K562 treated with DMSO at 1 percent for 12 hours (cell line): ENCODE data around the gene NOS2. TPM values are rescaled to one million over a fixed set of nuclear protein-coding genes. Genes with fewer than 3 reads are reported as not detected.

Source experiments
- total RNA-seq: library from RNA; unstranded; fragments of 300-600 nt; gene quantifications from 2 replicates; pipeline ENCODE4 v1.2.3, GENCODE V29; 2022; ENCODE audit not compliant: insufficient read depth

Gene NOS2
- not detected in 2 replicates for total RNA-seq

DNA sequence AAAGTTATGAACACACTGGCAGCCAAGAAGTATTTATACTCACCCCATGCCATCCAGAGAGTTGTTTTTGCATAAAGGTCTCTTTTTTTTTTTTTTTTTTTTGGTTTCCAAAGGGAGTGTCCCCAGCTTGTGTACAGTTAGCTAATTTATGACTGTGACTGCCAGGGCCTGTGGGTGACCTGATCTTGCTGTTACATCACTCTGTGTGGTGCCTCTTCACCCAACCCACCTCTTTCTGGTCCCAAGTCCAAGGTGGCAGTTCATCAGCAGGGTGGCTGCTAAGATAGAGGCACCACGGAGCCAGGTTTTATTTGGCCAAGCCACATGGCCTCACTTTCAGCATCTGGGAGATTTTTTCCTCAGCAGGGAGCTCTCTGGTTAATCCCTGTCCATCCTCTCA is at the start of gene NOS2:
TSS of gene NOS2 (minus strand) at position 8 of the 400 bp plus-strand sequence. CDS start 1,720 bp downstream, outside the sequence.

Other genes with a start within 250 kb of the NOS2 start
- gene LGALS9, start 169.3 kb downstream of the NOS2 start, total RNA-seq, result 6.7 TPM in 2 replicates
- gene LYRM9, start 92.8 kb upstream of the NOS2 start, total RNA-seq, result 3.1 and 4.3 TPM in 2 replicates
- gene NLK, start 242.1 kb upstream of the NOS2 start, total RNA-seq, result 8.8 and 22.9 TPM in 2 replicates